ENCODE results near the gene C1QTNF12. TPM values are rescaled to one million over a fixed set of nuclear protein-coding genes. Genes with fewer than 3 reads are reported as not detected.

C1QTNF12 gene
- total and polyA plus RNA-seq, 7 donors, result 0.13 to 1.4 (median 0.86) TPM

DNA sequence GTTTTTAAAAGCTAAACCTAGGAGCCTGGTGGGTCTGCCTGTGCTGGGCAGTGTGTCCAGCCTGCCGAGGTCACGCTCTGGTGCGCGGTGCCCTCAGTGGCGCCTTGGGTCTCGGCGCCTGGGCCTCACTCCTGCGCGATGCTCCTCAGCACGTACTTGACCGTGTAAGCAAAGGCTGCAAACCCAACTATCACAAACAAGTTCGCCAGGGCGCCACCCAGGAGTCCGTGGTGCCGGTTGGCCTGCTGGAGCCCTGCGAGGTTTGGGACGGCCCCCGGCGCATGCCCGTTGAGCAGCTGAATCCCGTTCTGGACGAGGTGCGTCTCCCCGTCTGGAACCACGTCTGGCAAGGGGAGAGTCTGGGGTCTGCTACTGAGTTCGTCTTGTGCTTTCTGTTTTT is 8.6 kb upstream of the C1QTNF12 start:
- Histone ChIP-seq H3K27me3 (ENCODE audit: insufficient read depth in 3 of 3, low read length in 2 of 3) (no peaks in the 10 kb centered on the region), H3K4me3 (no peak overlapping the region), H3K27ac (no peak overlapping the region), H3K9me3 (no peaks in the 10 kb centered on the region), H3K4me1 (no peaks in the 10 kb centered on the region), H3K36me3 (ENCODE audit: insufficient read depth in 1 of 2, low read depth in 1 of 2) (peaks cover 4 to 66% of the 10 kb centered on the region in 2 donors)
- TF ChIP-seq, protein P1, sequence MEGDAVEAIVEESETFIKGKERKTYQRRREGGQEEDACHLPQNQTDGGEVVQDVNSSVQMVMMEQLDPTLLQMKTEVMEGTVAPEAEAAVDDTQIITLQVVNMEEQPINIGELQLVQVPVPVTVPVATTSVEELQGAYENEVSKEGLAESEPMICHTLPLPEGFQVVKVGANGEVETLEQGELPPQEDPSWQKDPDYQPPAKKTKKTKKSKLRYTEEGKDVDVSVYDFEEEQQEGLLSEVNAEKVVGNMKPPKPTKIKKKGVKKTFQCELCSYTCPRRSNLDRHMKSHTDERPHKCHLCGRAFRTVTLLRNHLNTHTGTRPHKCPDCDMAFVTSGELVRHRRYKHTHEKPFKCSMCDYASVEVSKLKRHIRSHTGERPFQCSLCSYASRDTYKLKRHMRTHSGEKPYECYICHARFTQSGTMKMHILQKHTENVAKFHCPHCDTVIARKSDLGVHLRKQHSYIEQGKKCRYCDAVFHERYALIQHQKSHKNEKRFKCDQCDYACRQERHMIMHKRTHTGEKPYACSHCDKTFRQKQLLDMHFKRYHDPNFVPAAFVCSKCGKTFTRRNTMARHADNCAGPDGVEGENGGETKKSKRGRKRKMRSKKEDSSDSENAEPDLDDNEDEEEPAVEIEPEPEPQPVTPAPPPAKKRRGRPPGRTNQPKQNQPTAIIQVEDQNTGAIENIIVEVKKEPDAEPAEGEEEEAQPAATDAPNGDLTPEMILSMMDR (IDR thresholded peaks at IDR 0.05), result no peak
- intact Hi-C loops (cut with DNase I), result loop anchor here in 1 of 2 donors (10.0 kb wide), 1 partner anchor 220 kb away; no protein-coding TSS in a partner anchor
- 91 to 96% (median 93%) methylated on average over 26 of the region's 26 CpGs for WGBS, 3 donors
- ATAC-seq (no peak), DNase-seq (no peak)

DNA sequence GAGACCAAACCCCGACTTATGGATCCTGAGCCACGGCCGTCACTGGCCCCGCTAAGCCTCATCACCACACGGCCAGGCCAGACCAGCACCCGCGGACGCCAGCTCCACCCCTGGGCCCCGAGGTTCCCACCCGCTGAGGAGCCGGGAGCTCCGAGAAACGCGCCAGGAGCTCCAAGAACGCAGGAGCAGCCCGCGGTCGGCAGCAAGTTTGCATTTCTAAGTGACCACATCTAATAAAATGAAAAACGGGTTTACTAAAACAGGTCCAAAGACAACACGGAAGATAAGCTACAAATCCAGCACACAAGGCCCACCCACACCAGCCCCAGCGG is 8.1 kb upstream of the C1QTNF12 start:
- Histone ChIP-seq H3K4me1 (no peaks in the 10 kb centered on the region), H3K36me3 (ENCODE audit: insufficient read depth in 1 of 2, low read depth in 1 of 2) (peaks cover 4 to 61% of the 10 kb centered on the region in 2 donors), H3K27ac (no peak overlapping the region), H3K27me3 (ENCODE audit: insufficient read depth in 3 of 3, low read length in 2 of 3) (no peaks in the 10 kb centered on the region), H3K9me3 (no peaks in the 10 kb centered on the region), H3K4me3 (no peak overlapping the region)
- intact Hi-C loops (cut with DNase I), result loop anchor here in 1 of 2 donors (10.0 kb wide), 1 partner anchor 220 kb away; no protein-coding TSS in a partner anchor
- TF ChIP-seq, protein P1 (IDR thresholded peaks at IDR 0.05), result no peak
- DNase-seq, result no peak
- WGBS, 3 donors, result 85 to 87% (median 86%) methylated on average over 21 of the region's 21 CpGs
- ATAC-seq, result no peak

DNA sequence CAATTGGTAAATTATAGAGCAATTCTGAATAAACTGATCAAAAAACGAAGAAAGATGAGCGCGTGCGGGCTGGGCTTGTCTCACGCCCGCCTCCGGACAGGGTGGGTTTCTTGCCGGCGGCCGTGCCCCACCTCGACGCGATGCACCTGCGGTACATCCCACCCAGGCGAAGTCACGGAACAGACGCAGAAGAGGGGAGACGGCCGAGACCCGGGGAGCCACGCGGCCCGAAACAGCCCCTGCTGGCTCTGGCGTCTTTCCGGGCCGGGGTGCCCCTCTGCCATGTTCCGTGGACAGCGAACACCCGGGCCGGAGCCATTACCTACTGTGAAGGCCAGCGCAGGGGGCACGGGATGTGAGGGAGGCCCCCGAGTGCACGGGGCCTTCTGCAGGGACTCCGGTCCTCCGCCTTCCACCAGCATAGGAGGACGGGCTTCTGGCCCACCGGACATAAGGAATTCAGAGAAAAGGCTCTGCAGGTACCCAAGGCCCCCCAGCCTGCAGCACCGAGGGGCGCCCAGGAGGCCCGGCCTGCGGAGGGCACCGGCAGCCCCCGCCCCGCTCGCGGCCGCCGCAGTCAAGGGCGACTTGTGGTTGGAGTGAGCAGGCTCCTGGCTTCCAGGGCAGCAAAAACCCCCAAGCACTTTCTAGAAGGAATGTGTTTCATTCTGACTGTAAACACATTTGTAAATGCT is 7.6 kb upstream of the C1QTNF12 start:
- WGBS, 3 donors, result 93 to 94% (median 93%) methylated on average over 45 to 50 of the region's 50 CpGs
- no peaks in the 10 kb centered on the region for H3K4me1 ChIP-seq
- H3K27me3 ChIP-seq (ENCODE audit: insufficient read depth in 3 of 3, low read length in 2 of 3), result no peaks in the 10 kb centered on the region
- DNase-seq (no peak), ATAC-seq (no peak)
- H3K36me3 ChIP-seq (ENCODE audit: insufficient read depth in 1 of 2, low read depth in 1 of 2), result peaks cover 4 to 56% of the 10 kb centered on the region in 2 donors
- H3K9me3 ChIP-seq, result no peaks in the 10 kb centered on the region
- intact Hi-C loops (cut with DNase I), result loop anchor here in 1 of 2 donors (10.0 kb wide), 1 partner anchor 219 kb away; no protein-coding TSS in a partner anchor
- no peak overlapping the region for H3K4me3 ChIP-seq
- no peak overlapping the region for H3K27ac ChIP-seq
- TF ChIP-seq, protein P1 (IDR thresholded peaks at IDR 0.05), result no peak

DNA sequence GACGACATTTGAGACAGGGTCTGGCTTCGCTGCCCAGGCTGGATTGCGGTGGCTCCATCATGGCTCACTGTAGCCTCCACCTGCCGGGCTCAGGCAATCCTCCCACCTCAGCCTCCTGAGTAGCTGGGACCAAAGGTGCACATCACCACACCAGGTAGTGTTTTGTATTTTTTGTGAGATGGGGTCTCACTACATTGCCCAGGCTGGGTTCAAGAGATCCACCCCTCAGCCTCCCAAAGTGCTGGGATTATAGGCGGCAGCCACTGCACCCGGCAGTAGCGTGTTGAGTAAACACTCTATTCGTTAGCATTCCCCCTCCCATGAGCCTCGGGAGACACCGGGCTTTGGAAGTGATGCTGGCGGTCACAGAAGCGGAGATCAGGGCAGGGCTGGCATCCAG is 6.8 kb upstream of the C1QTNF12 start:
- no peak for DNase-seq
- no peak for ATAC-seq
- H3K4me3 ChIP-seq, result no peak overlapping the region
- intact Hi-C loops (cut with DNase I), result loop anchor here in 1 of 2 donors (10.0 kb wide), 1 partner anchor 219 kb away; no protein-coding TSS in a partner anchor
- H3K27me3 ChIP-seq (ENCODE audit: insufficient read depth in 3 of 3, low read length in 2 of 3), result no peaks in the 10 kb centered on the region
- H3K9me3 ChIP-seq, result no peaks in the 10 kb centered on the region
- TF ChIP-seq, protein P1 (IDR thresholded peaks at IDR 0.05), result no peak
- H3K4me1 ChIP-seq, result no peaks in the 10 kb centered on the region
- WGBS, 3 donors, result 83 to 85% (median 85%) methylated on average over 12 of the region's 12 CpGs
- H3K36me3 ChIP-seq (ENCODE audit: insufficient read depth in 1 of 2, low read depth in 1 of 2), result peaks cover 4 to 50% of the 10 kb centered on the region in 2 donors
- H3K27ac ChIP-seq, result no peak overlapping the region
